Measurements from ENCODE around the gene KRTAP15-1.

Gene KRTAP15-1

GRCh38 chr21:30439975-30440374, at the start of gene KRTAP15-1:
Gene KRTAP15-1 (plus strand): TSS chr21:30440275. CDS start chr21:30440328, 53 bp downstream.
- DNase-seq = no peak

GRCh38 chr21:30391492-30392025, 48.5 kb upstream of the KRTAP15-1 start:
- DNase-seq = no peak

- no peak for DNase-seq
Measured at GRCh38 chr21:30395731-30396130, 44.3 kb upstream of the KRTAP15-1 start, which contains the start of gene KRTAP13-1. Gene KRTAP13-1 (plus strand): TSS chr21:30396031. CDS start chr21:30396087, 56 bp downstream.

GRCh38 chr21:30408782-30409494, 31.1 kb upstream of the KRTAP15-1 start:
- no peak for DNase-seq

- no peak for DNase-seq
Measured at GRCh38 chr21:30415993-30416392, 24.1 kb upstream of the KRTAP15-1 start.

- DNase-seq = no peak
Measured at GRCh38 chr21:30425826-30426225, 14.2 kb upstream of the KRTAP15-1 start, which contains the start of gene KRTAP13-3. Gene KRTAP13-3 (minus strand): TSS chr21:30425926. CDS start chr21:30425912, 14 bp downstream.

GRCh38 chr21:30426731-30427130, 13.3 kb upstream of the KRTAP15-1 start:
- no peak for DNase-seq

- DNase-seq = no peak
Measured at GRCh38 chr21:30430170-30430655, 9.9 kb upstream of the KRTAP15-1 start, which contains the start of gene KRTAP13-4. Gene KRTAP13-4 (plus strand): TSS chr21:30430220. CDS start chr21:30430276, 56 bp downstream.

- peak; percentile 13 for DNase-seq
Measured at GRCh38 chr21:30434033-30434631, 5.9 kb upstream of the KRTAP15-1 start.

GRCh38 chr21:30437010-30437565, 3.0 kb upstream of the KRTAP15-1 start:
- no peak for DNase-seq

- no peak for DNase-seq
Measured at GRCh38 chr21:30443226-30443625, 3.2 kb downstream of the KRTAP15-1 start.

- DNase-seq = no peak
Measured at GRCh38 chr21:30444204-30444603, 4.1 kb downstream of the KRTAP15-1 start.

GRCh38 chr21:30447056-30447455, 7.0 kb downstream of the KRTAP15-1 start:
- no peak for DNase-seq

GRCh38 chr21:30448514-30448913, 8.4 kb downstream of the KRTAP15-1 start:
- DNase-seq = no peak

- DNase-seq = no peak
Measured at GRCh38 chr21:30463713-30464112, 23.6 kb downstream of the KRTAP15-1 start.

- no peak for DNase-seq
Measured at GRCh38 chr21:30468900-30469714, 29.0 kb downstream of the KRTAP15-1 start.

- no peak for DNase-seq
Measured at GRCh38 chr21:30478004-30478403, 37.9 kb downstream of the KRTAP15-1 start.

- no peak for DNase-seq
Measured at GRCh38 chr21:30479259-30479658, 39.2 kb downstream of the KRTAP15-1 start.

- no peak for DNase-seq
Measured at GRCh38 chr21:30480145-30480544, 40.1 kb downstream of the KRTAP15-1 start, which contains the start of gene KRTAP19-1. Gene KRTAP19-1 (minus strand): TSS chr21:30480367. CDS start chr21:30480317, 50 bp downstream.

- DNase-seq = no peak
Measured at GRCh38 chr21:30482130-30482529, 42.1 kb downstream of the KRTAP15-1 start.

GRCh38 chr21:30486180-30486579, 46.1 kb downstream of the KRTAP15-1 start:
- no peak for DNase-seq

- DNase-seq = no peak
Measured at GRCh38 chr21:30487336-30487735, 47.3 kb downstream of the KRTAP15-1 start, which contains the start of gene KRTAP19-2. Gene KRTAP19-2 (minus strand): TSS chr21:30487436. CDS start chr21:30487348, 88 bp downstream.
